SK-N-DZ (cell line): Measurements from ENCODE around the gene ATIC.

Source experiments
- DNase-seq: peaks from one replicate; pipeline ENCODE4 v3.0.0-alpha.2; 2015; ENCODE audit warnings: low spot score

Gene ATIC

GRCh38 chr2:215399067-215399716 lies 87.3 kb downstream of the ATIC start:
- no peak for DNase-seq
